GM19023 (cell line): ENCODE data around the gene LYPD6.
"Not testable (repeated sequence)": the region's sequence is repeated elsewhere in the genome, so short reads cannot be mapped to it uniquely, and the experiment has no call there.

Source experiments
- ATAC-seq: cut with Tn5 transposase; IDR thresholded peaks from one replicate; pipeline ENCODE4 v1.9.1; 2021; ENCODE audit warnings: mild to moderate bottlenecking, moderate library complexity; ENCODE audit not compliant: unreplicated experiment

Gene LYPD6

GRCh38 chr2:149330127-149331022 lies at the start of gene LYPD6:
Gene LYPD6, plus strand, starts transcription at chr2:149330587. Its CDS starts 107,122 bp downstream, at chr2:149437709.
- peak; percentile 86 for ATAC-seq

GRCh38 chr2:149281441-149281840 lies 48.9 kb upstream of the LYPD6 start:
- ATAC-seq = no peak

GRCh38 chr2:149290662-149291061 lies 39.7 kb upstream of the LYPD6 start:
- ATAC-seq = no peak

GRCh38 chr2:149291881-149292280 lies 38.5 kb upstream of the LYPD6 start:
- no peak for ATAC-seq

- ATAC-seq = peak; percentile 57
Measured at GRCh38 chr2:149296031-149296430, 34.4 kb upstream of the LYPD6 start.

GRCh38 chr2:149307014-149307413 lies 23.4 kb upstream of the LYPD6 start:
- no peak for ATAC-seq

GRCh38 chr2:149310349-149310748 lies 20.0 kb upstream of the LYPD6 start:
- no peak for ATAC-seq

GRCh38 chr2:149312039-149312438 lies 18.3 kb upstream of the LYPD6 start:
- ATAC-seq = no peak

- ATAC-seq = peak; percentile 93
Measured at GRCh38 chr2:149313512-149313972, 16.8 kb upstream of the LYPD6 start.

- no peak for ATAC-seq
Measured at GRCh38 chr2:149314687-149315086, 15.7 kb upstream of the LYPD6 start.

- no peak for ATAC-seq
Measured at GRCh38 chr2:149315461-149315860, 14.9 kb upstream of the LYPD6 start.

GRCh38 chr2:149318566-149318965 lies 11.8 kb upstream of the LYPD6 start:
- ATAC-seq = not testable (repeated sequence)

- ATAC-seq = no peak
Measured at GRCh38 chr2:149320362-149320761, 10.0 kb upstream of the LYPD6 start.

GRCh38 chr2:149329068-149329467 lies 1.3 kb upstream of the LYPD6 start:
- ATAC-seq = no peak

- ATAC-seq = no peak
Measured at GRCh38 chr2:149329489-149330126, 779 bp upstream of the LYPD6 start.

- ATAC-seq = no peak
Measured at GRCh38 chr2:149331023-149331400, 625 bp downstream of the LYPD6 start.

- ATAC-seq = no peak
Measured at GRCh38 chr2:149332364-149332763, 2.0 kb downstream of the LYPD6 start.

- ATAC-seq = no peak
Measured at GRCh38 chr2:149333636-149334035, 3.2 kb downstream of the LYPD6 start.

- no peak for ATAC-seq
Measured at GRCh38 chr2:149334156-149334555, 3.8 kb downstream of the LYPD6 start.

- no peak for ATAC-seq
Measured at GRCh38 chr2:149339324-149339723, 8.9 kb downstream of the LYPD6 start.

GRCh38 chr2:149342509-149342908 lies 12.1 kb downstream of the LYPD6 start:
- ATAC-seq = no peak

GRCh38 chr2:149344105-149344504 lies 13.7 kb downstream of the LYPD6 start:
- ATAC-seq = no peak
